NCI-H2171 treated with DMSO at 0.1 percent for 48 hours (cell line): ENCODE data around the gene DAGLA.
A peak's percentile ranks its signal among the peaks of the same experiment; 100 is the strongest.

Source experiments
- DNase-seq: peaks from one replicate; lab custom pipeline; 2025; lab: John Stamatoyannopoulos, UW

Gene DAGLA

GRCh38 chr11:61728940-61729219 is 48.7 kb downstream of the DAGLA start:
- DNase-seq, result no peak

- DNase-seq, result peak; percentile 89
Observed at GRCh38 chr11:61730240-61730994, 50.2 kb downstream of the DAGLA start.

GRCh38 chr11:61731211-61731951 is 51.2 kb downstream of the DAGLA start:
- DNase-seq, result no peak

GRCh38 chr11:61731952-61732675 is 51.9 kb downstream of the DAGLA start:
- DNase-seq, result no peak

- DNase-seq, result no peak
Observed at GRCh38 chr11:61732705-61733104, 52.5 kb downstream of the DAGLA start.

DNA sequence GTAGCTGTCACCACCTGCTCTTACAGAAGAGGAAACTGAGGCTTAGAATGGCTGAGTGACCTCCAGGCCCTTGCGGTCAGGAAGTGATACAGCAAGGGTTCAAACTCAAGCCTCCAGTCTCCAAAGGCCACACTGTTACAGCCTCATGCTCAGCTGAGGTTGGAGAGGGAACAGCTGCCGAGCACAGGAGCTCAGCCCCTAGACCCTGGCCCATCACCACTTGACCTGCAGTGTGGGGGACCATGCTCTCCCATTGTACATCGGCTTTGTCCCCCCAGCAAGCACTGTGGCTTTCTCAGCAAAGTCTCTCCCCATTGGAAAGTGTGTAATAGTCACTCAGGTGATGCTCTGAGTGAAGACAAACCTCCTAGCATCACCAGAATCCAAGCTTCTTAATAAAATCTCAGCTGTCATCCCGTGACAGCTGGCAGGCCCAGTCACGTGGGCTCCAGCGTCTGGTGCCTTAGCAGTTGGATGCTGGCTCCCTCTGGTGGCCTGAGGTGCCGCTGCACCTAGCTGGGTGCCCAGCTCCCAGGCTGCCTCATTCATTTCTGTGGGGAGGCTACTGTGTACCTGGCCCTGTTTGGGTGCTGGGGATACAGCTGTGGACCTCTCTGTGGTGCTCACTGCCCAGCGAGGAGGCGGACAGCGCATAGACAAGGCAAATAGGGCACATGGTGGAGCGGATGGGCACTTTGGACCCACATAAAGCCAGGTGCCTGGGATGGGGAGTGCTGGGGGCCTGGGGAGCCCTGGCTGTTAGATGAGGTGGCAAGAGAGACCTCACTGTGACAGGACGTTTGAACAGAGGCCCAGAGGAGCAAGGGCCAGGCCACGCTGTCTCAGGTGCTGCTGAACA is 53.2 kb downstream of the DAGLA start:
- peak; percentile 89 for DNase-seq

DNA sequence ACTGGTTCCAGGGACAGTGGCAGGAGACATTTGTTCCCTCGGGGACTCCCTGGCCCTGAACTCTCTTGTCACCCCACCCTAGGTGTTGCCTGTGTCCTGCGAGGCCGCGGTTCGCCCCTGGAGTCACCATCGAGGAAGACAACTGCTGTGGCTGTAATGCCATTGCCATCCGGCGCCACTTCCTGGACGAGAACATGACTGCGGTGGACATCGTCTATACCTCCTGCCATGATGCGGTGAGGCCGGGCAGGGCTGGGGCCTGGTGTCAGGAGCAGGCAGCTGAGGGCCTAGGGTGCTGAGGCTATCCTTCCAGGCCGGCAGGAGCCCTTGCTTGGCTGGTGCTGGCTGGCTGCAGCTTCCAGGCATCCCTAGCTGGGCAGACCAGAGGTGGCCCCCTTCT is 54.6 kb downstream of the DAGLA start:
- no peak for DNase-seq

GRCh38 chr11:61735391-61735790 is 55.2 kb downstream of the DAGLA start:
- DNase-seq, result no peak

GRCh38 chr11:61736310-61736709 is 56.1 kb downstream of the DAGLA start:
- no peak for DNase-seq

- DNase-seq, result no peak
Observed at GRCh38 chr11:61737131-61737530, 56.9 kb downstream of the DAGLA start.

DNA sequence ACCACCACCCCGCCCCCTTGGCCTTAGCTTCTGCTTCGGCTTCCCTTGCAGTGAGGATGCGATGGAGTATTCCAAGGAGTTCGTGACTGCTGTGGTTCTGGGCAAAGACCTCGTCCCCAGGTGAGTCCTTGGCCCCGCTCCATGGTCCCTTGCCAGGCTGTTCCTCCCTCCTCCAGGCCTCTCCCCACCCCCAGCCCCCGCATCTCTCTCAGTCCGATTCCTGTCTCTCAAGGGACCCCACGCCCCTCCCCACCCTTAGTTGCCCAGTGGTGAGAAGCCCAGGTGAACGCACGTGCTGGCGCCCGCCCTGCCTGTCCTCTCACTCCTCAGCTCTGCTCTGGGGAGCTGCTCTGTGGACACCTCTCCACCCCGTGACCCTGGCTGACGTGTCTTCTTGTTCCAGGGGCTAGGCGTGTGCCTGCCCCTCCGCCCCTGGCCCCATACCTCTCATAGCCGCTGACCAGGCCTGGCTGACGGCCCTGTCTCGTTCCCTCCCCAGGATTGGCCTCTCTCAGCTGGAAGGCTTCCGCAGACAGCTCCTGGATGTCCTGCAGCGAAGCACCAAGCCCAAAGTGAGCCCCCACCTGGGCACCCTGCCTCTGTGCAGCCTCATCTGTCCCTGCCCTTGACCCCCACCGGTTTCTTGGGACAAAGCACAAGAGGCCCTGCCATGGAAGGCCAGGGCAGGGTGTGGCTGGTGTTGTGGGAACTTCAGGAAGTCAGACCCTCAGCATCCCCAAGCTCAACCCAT is 57.6 kb downstream of the DAGLA start:
- no peak for DNase-seq

- DNase-seq, result no peak
Observed at GRCh38 chr11:61738776-61739175, 58.6 kb downstream of the DAGLA start.

DNA sequence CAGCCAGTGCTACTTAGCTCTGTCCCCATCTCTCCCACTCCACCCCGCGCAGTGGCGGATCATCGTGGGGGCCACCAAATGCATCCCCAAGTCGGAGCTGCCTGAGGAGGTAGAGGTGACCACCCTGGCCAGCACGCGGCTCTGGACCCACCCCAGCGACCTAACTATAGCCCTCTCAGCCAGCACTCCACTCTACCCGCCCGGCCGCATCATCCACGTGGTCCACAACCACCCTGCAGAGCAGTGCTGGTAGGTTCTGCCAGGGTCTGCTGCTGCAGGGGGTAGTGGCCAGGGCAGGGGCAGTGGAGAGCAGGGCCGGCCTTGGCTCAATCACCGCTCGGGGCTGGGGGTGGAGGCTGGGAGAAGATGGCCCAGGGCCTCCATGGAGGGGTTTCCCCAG is 59.2 kb downstream of the DAGLA start:
- DNase-seq, result no peak

- no peak for DNase-seq
Observed at GRCh38 chr11:61739966-61740365, 59.8 kb downstream of the DAGLA start.

DNA sequence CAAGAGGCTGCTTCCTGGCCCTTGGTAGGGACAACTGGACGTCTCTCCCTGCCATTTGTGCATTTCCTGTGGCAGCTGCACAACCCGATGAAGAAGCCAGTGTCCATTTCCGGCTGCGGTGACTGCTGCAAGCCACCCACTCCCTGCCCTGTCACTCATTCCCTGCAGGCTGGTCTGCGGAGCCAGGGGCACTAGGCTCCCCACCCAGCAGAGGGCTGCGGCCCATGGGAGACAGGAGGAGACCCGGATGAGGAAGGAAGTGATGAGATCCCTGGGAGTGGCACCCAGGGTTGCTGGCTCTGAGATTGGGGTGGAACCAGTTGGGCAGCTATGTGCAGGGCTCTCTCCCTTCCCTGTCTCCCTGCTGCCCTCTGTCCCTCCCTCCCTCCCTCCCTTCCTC is 62.2 kb downstream of the DAGLA start:
- no peak for DNase-seq

- DNase-seq, result no peak
Observed at GRCh38 chr11:61743486-61744095, 63.4 kb downstream of the DAGLA start.

GRCh38 chr11:61744181-61744580 is 64.0 kb downstream of the DAGLA start:
- DNase-seq, result no peak

DNA sequence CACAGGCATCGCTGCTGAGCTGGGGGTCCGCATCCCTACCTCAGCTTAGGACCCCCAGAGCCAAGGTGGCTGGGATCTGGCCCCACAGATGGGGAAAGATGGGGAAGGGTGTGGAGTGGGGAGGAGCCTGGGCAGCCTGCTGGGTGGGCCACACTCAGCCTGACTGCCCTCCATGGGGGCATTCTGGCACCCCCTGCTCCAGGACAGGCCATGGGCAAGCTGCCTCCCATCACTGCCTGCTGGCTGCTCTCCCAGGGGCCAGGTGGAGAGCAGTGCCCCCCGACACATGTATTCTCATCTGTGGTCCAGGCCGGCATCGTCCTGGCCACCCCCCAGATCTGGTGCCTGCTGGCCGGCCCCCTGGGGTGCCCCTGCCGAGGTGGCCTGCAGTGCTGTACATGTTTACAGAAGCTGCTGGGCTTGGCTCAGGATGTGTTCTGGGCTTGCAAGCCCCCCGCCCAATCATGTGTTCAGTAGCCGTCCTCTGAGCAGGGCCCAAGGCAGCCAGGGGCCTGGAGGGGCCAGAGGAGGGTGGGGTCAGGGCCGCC is 64.5 kb downstream of the DAGLA start:
- no peak for DNase-seq

- DNase-seq, result peak; percentile 33
Observed at GRCh38 chr11:61745781-61746441, 65.7 kb downstream of the DAGLA start.
